Large intestine (tissue), 3 donors: ENCODE results near the gene ADARB2. TPM values are rescaled to one million over a fixed set of nuclear protein-coding genes. Genes with fewer than 3 reads are reported as not detected.

ENCODE experiments used
- DNase-seq, 2 donors: peaks; one replicate each; pipeline versions ENCODE4 v3.0.0 to v3.0.0-alpha.2; 2013
- H3K27ac ChIP-seq: one replicate; pipeline ENCODE4 v1.5.1; 2013; ENCODE audit warnings: low read length
- H3K27me3 ChIP-seq: 2 replicates; pipeline ENCODE4 v1.6.1; 2013; ENCODE audit warnings: low read length; ENCODE audit not compliant: control insufficient read depth, insufficient read depth
- H3K36me3 ChIP-seq: 2 replicates; pipeline ENCODE4 v1.6.1; 2013; ENCODE audit warnings: low read length; ENCODE audit not compliant: control insufficient read depth, insufficient read depth
- H3K4me1 ChIP-seq: one replicate; pipeline ENCODE4 v1.6.1; 2013; ENCODE audit warnings: low read length; ENCODE audit not compliant: control insufficient read depth, insufficient read depth
- H3K4me3 ChIP-seq: one replicate; pipeline ENCODE4 v1.5.1; 2013; ENCODE audit warnings: low read length
- H3K9me3 ChIP-seq: one replicate; pipeline ENCODE4 v1.6.1; 2013; ENCODE audit warnings: mild to moderate bottlenecking, low read depth, low read length, moderate library complexity; ENCODE audit not compliant: control insufficient read depth
- WGBS: methylation state at CpG from one replicate; pipeline ENCODE4 v1.1.5; 2013; ENCODE audit warnings: low lambda C conversion rate; ENCODE audit not compliant: insufficient coverage; 5-methylcytosine and 5-hydroxymethylcytosine counted together
- polyA plus RNA-seq: library from polyadenylated mRNA; unstranded; fragments of 120-200 nt; gene quantifications from one replicate; pipeline ENCODE4 v1.2.1, GENCODE V29; 2013

ADARB2 gene
- polyA plus RNA-seq, 1 donor = 0.52 TPM

- H3K36me3 ChIP-seq = no peaks in the 10 kb centered on the region
- no peaks in the 10 kb centered on the region for H3K27me3 ChIP-seq
- peak in 1 of 2 donors; percentile 37 for DNase-seq
Measured at GRCh38 chr10:1374511-1375345, 362.6 kb downstream of the ADARB2 start.

GRCh38 chr10:1373287-1373686, 364.0 kb downstream of the ADARB2 start:
- WGBS = no CpG with 5 or more reads among the region's 7 CpGs
- no peak for DNase-seq

More at GRCh38 chr10:1374511-1375345, 362.6 kb downstream of the ADARB2 start:
- WGBS = no CpG with 5 or more reads among the region's 37 CpGs
- H3K4me1 ChIP-seq = peaks cover 4% of the 10 kb centered on the region
- no peak overlapping the region for H3K27ac ChIP-seq
- no peak overlapping the region for H3K4me3 ChIP-seq
- no peaks in the 10 kb centered on the region for H3K9me3 ChIP-seq

GRCh38 chr10:1372212-1372611, 365.1 kb downstream of the ADARB2 start:
- Histone ChIP-seq H3K9me3 (no peaks in the 10 kb centered on the region), H3K27ac (no peak overlapping the region), H3K4me1 (peaks cover 8% of the 10 kb centered on the region), H3K36me3 (no peaks in the 10 kb centered on the region), H3K4me3 (no peak overlapping the region), H3K27me3 (no peaks in the 10 kb centered on the region)
- WGBS = 93% methylated on average over 2 of the region's 4 CpGs
- no peak for DNase-seq

More at GRCh38 chr10:1373287-1373686, 364.0 kb downstream of the ADARB2 start:
- Histone ChIP-seq H3K27me3 (no peaks in the 10 kb centered on the region), H3K9me3 (no peaks in the 10 kb centered on the region), H3K4me1 (peaks cover 10% of the 10 kb centered on the region), H3K36me3 (no peaks in the 10 kb centered on the region), H3K4me3 (no peak overlapping the region), H3K27ac (no peak overlapping the region)

GRCh38 chr10:1370298-1370697, 367.0 kb downstream of the ADARB2 start:
- no peak overlapping the region for H3K4me3 ChIP-seq
- H3K36me3 ChIP-seq = no peaks in the 10 kb centered on the region
- H3K27me3 ChIP-seq = no peaks in the 10 kb centered on the region
- H3K9me3 ChIP-seq = no peaks in the 10 kb centered on the region
- H3K27ac ChIP-seq = no peak overlapping the region
- no peak for DNase-seq
- WGBS = no CpG with 5 or more reads among the region's 1 CpG
- peaks cover 5% of the 10 kb centered on the region for H3K4me1 ChIP-seq

- Histone ChIP-seq H3K4me3 (no peak overlapping the region), H3K4me1 (peaks cover 5% of the 10 kb centered on the region), H3K27me3 (no peaks in the 10 kb centered on the region), H3K27ac (no peak overlapping the region), H3K9me3 (no peaks in the 10 kb centered on the region), H3K36me3 (no peaks in the 10 kb centered on the region)
- WGBS = 60% methylated on average over 1 of the region's 7 CpGs
- DNase-seq = peak; percentile 66 to 87
Measured at GRCh38 chr10:1369665-1370064, 367.7 kb downstream of the ADARB2 start.

GRCh38 chr10:1369197-1369596, 368.1 kb downstream of the ADARB2 start:
- H3K4me1 ChIP-seq = peaks cover 5% of the 10 kb centered on the region
- no peak for DNase-seq
- H3K36me3 ChIP-seq = no peaks in the 10 kb centered on the region
- H3K27ac ChIP-seq = peak overlapping the region; percentile 26
- no CpG with 5 or more reads among the region's 7 CpGs for WGBS
- H3K27me3 ChIP-seq = no peaks in the 10 kb centered on the region
- H3K9me3 ChIP-seq = no peaks in the 10 kb centered on the region
- no peak overlapping the region for H3K4me3 ChIP-seq

GRCh38 chr10:1368842-1369171, 368.5 kb downstream of the ADARB2 start:
- Histone ChIP-seq H3K27ac (peak overlapping the region; percentile 26), H3K36me3 (no peaks in the 10 kb centered on the region), H3K27me3 (no peaks in the 10 kb centered on the region), H3K9me3 (no peaks in the 10 kb centered on the region), H3K4me3 (no peak overlapping the region), H3K4me1 (peaks cover 5% of the 10 kb centered on the region)
- DNase-seq = peak; percentile 46 to 69
- 0% methylated on average over 1 of the region's 14 CpGs for WGBS

- Histone ChIP-seq H3K27me3 (no peaks in the 10 kb centered on the region), H3K27ac (no peak overlapping the region), H3K4me3 (no peak overlapping the region), H3K36me3 (no peaks in the 10 kb centered on the region), H3K9me3 (peaks cover 4% of the 10 kb centered on the region), H3K4me1 (peaks cover 5% of the 10 kb centered on the region)
- no peak for DNase-seq
- WGBS = 100% methylated on average over 2 of the region's 24 CpGs
Measured at GRCh38 chr10:1367938-1368841, 369.1 kb downstream of the ADARB2 start.

- H3K4me1 ChIP-seq = peaks cover 5% of the 10 kb centered on the region
- H3K27ac ChIP-seq = no peak overlapping the region
- peaks cover 4% of the 10 kb centered on the region for H3K9me3 ChIP-seq
- H3K4me3 ChIP-seq = no peak overlapping the region
- H3K36me3 ChIP-seq = no peaks in the 10 kb centered on the region
- no CpG with 5 or more reads among the region's 15 CpGs for WGBS
- peaks cover 7% of the 10 kb centered on the region for H3K27me3 ChIP-seq
- DNase-seq = no peak
Measured at GRCh38 chr10:1366811-1367425, 370.4 kb downstream of the ADARB2 start.

GRCh38 chr10:1366322-1366691, 371.0 kb downstream of the ADARB2 start:
- Histone ChIP-seq H3K4me1 (peaks cover 5% of the 10 kb centered on the region), H3K36me3 (no peaks in the 10 kb centered on the region), H3K27me3 (peaks cover 7% of the 10 kb centered on the region), H3K9me3 (peaks cover 4% of the 10 kb centered on the region), H3K27ac (no peak overlapping the region), H3K4me3 (no peak overlapping the region)
- no CpG with 5 or more reads among the region's 6 CpGs for WGBS
- peak; percentile 14 to 65 for DNase-seq
